Measurements from ENCODE around the gene CTNNBL1. TPM values are rescaled to one million over a fixed set of nuclear protein-coding genes. Genes with fewer than 3 reads are reported as not detected.
"Not testable (repeated sequence)": the region's sequence is repeated elsewhere in the genome, so short reads cannot be mapped to it uniquely, and the experiment has no call there.

Gene CTNNBL1
- total and polyA plus RNA-seq, 2 experiments from 2014 or later, result 27.6 to 55.0 TPM

DNA sequence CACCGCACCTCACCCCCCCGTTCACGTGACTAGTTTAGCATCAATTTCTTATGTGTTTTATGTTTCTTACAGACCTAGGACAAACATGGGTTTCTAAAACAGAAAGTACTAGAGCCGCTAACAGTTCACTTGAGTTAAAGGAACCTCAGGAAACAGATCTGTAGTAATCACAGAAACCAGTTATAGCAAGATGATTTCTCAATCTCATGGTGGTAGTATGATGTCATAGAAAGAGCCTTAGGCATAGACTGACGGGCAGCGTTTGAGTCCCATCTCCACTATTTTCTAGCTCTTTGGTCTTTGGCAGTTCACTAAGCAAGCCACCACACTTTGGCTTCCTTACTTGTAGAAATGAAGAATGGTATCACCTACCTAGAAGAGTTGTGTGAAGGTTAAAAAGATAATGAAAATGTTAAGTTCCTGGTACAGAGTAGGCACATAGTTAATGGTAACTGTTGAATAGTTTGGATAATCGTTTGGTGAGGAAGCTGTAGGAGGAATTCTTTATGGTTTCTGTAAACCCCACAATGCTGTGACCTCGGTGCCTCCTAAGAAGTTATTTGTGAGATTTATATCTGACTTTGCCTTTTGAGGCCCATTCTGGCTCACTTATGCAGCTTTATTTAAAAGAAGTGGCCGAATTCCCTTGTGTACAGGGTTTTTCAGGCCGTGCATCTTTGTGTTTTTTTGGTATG lies 21.3 kb downstream of the CTNNBL1 start:
- Histone ChIP-seq H2AFZ (no peak overlapping the region), H3K9me2 (replicated peaks; ENCODE audit: insufficient read depth) (no peaks in the 10 kb centered on the region), H4K20me1 (ENCODE audit: insufficient read depth, poor library complexity, severe bottlenecking) (no peaks in the 10 kb centered on the region), H3K4me3 (no peak overlapping the region), H3K79me2 (peaks cover 82% of the 10 kb centered on the region), H3K4me2 (peak overlapping the region; percentile 22), H3K4me1 (ENCODE audit: insufficient read depth) (peaks cover 25% of the 10 kb centered on the region), H3K27ac (peak overlapping the region; percentile 33), H3K27me3 (no peaks in the 10 kb centered on the region), H3K9me3 (ENCODE audit: low read depth) (no peaks in the 10 kb centered on the region), H3K36me3 (replicated peaks; ENCODE audit: insufficient read depth, low read depth) (no peaks in the 10 kb centered on the region)
- TF ChIP-seq EZH2 (IDR thresholded peaks at IDR 0.05; ENCODE audit: borderline replicate concordance), result no peak
- no peak for TF ChIP-seq EZH2phosphoT487 (IDR thresholded peaks at IDR 0.05; ENCODE audit: low read depth, severe bottlenecking, unreplicated experiment)
- TF ChIP-seq, protein P1, sequence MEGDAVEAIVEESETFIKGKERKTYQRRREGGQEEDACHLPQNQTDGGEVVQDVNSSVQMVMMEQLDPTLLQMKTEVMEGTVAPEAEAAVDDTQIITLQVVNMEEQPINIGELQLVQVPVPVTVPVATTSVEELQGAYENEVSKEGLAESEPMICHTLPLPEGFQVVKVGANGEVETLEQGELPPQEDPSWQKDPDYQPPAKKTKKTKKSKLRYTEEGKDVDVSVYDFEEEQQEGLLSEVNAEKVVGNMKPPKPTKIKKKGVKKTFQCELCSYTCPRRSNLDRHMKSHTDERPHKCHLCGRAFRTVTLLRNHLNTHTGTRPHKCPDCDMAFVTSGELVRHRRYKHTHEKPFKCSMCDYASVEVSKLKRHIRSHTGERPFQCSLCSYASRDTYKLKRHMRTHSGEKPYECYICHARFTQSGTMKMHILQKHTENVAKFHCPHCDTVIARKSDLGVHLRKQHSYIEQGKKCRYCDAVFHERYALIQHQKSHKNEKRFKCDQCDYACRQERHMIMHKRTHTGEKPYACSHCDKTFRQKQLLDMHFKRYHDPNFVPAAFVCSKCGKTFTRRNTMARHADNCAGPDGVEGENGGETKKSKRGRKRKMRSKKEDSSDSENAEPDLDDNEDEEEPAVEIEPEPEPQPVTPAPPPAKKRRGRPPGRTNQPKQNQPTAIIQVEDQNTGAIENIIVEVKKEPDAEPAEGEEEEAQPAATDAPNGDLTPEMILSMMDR (IDR thresholded peaks at IDR 0.05; ENCODE audit: poor library complexity), result no peak
- 67% methylated on average over 10 of the region's 10 CpGs for WGBS (ENCODE audit: low lambda C conversion rate, missing lambda C conversion rate)
- no peak for DNase-seq (ENCODE audit: low spot score)

- H3K9me2 ChIP-seq (replicated peaks; ENCODE audit: insufficient read depth), result no peaks in the 10 kb centered on the region
- 100% methylated on average over 1 of the region's 1 CpG for WGBS (ENCODE audit: low lambda C conversion rate, missing lambda C conversion rate)
- no peaks in the 10 kb centered on the region for H3K36me3 ChIP-seq (replicated peaks; ENCODE audit: insufficient read depth, low read depth)
Measured at GRCh38 chr20:37721751-37722150, 27.9 kb downstream of the CTNNBL1 start.

GRCh38 chr20:37722312-37722711 lies 28.5 kb downstream of the CTNNBL1 start:
- not testable (repeated sequence) for H3K27me3 ChIP-seq; H3K9me3 ChIP-seq (ENCODE audit: low read depth); H3K36me3 ChIP-seq (replicated peaks; ENCODE audit: insufficient read depth, low read depth); H4K20me1 ChIP-seq (ENCODE audit: insufficient read depth, poor library complexity, severe bottlenecking); DNase-seq (ENCODE audit: low spot score); H2AFZ ChIP-seq; H3K4me1 ChIP-seq (ENCODE audit: insufficient read depth); H3K4me3 ChIP-seq; H3K4me2 ChIP-seq; H3K9me2 ChIP-seq (replicated peaks; ENCODE audit: insufficient read depth); H3K27ac ChIP-seq
- H3K79me2 ChIP-seq, result peaks cover 73% of the 10 kb centered on the region
- WGBS (ENCODE audit: low lambda C conversion rate, missing lambda C conversion rate), result 92% methylated on average over 4 of the region's 4 CpGs

More at GRCh38 chr20:37721751-37722150, 27.9 kb downstream of the CTNNBL1 start:
- H3K27me3 ChIP-seq, result no peaks in the 10 kb centered on the region
- H3K79me2 ChIP-seq, result peaks cover 75% of the 10 kb centered on the region
- H3K9me3 ChIP-seq (ENCODE audit: low read depth), result no peaks in the 10 kb centered on the region
- no peak overlapping the region for H3K4me3 ChIP-seq
- H3K27ac ChIP-seq, result no peak overlapping the region
- no peaks in the 10 kb centered on the region for H4K20me1 ChIP-seq (ENCODE audit: insufficient read depth, poor library complexity, severe bottlenecking)
- DNase-seq (ENCODE audit: low spot score), result no peak
- H2AFZ ChIP-seq, result no peak overlapping the region
- peaks cover 3% of the 10 kb centered on the region for H3K4me1 ChIP-seq (ENCODE audit: insufficient read depth)
- TF ChIP-seq EZH2phosphoT487 (IDR thresholded peaks at IDR 0.05; ENCODE audit: low read depth, severe bottlenecking, unreplicated experiment), result no peak
- no peak for TF ChIP-seq EZH2 (IDR thresholded peaks at IDR 0.05; ENCODE audit: borderline replicate concordance)
- TF ChIP-seq, protein P1 (IDR thresholded peaks at IDR 0.05; ENCODE audit: poor library complexity), result no peak
- no peak overlapping the region for H3K4me2 ChIP-seq

GRCh38 chr20:37723668-37724067 lies 29.8 kb downstream of the CTNNBL1 start:
- Histone ChIP-seq H3K4me3 (no peak overlapping the region), H4K20me1 (ENCODE audit: insufficient read depth, poor library complexity, severe bottlenecking) (no peaks in the 10 kb centered on the region), H3K36me3 (replicated peaks; ENCODE audit: insufficient read depth, low read depth) (no peaks in the 10 kb centered on the region), H3K27me3 (no peaks in the 10 kb centered on the region), H3K9me3 (ENCODE audit: low read depth) (no peaks in the 10 kb centered on the region), H3K4me1 (ENCODE audit: insufficient read depth) (peaks cover 8% of the 10 kb centered on the region), H2AFZ (no peak overlapping the region), H3K9me2 (replicated peaks; ENCODE audit: insufficient read depth) (no peaks in the 10 kb centered on the region), H3K27ac (no peak overlapping the region), H3K79me2 (peaks cover 75% of the 10 kb centered on the region), H3K4me2 (no peak overlapping the region)
- TF ChIP-seq, protein P1 (IDR thresholded peaks at IDR 0.05; ENCODE audit: poor library complexity), result no peak
- TF ChIP-seq EZH2phosphoT487 (IDR thresholded peaks at IDR 0.05; ENCODE audit: low read depth, severe bottlenecking, unreplicated experiment) (no peak), EZH2 (IDR thresholded peaks at IDR 0.05; ENCODE audit: borderline replicate concordance) (no peak)
- DNase-seq (ENCODE audit: low spot score), result no peak

All from hepatocyte (in vitro differentiated cells).